Measurements from ENCODE around the gene PRR7.

GRCh38 chr5:177487144-177487543, 40.5 kb downstream of the PRR7 start:
- no peak for TF ChIP-seq CTCF (IDR thresholded peaks at IDR 0.05; ENCODE audit: poor library complexity, severe bottlenecking)
- TF ChIP-seq, protein P1, sequence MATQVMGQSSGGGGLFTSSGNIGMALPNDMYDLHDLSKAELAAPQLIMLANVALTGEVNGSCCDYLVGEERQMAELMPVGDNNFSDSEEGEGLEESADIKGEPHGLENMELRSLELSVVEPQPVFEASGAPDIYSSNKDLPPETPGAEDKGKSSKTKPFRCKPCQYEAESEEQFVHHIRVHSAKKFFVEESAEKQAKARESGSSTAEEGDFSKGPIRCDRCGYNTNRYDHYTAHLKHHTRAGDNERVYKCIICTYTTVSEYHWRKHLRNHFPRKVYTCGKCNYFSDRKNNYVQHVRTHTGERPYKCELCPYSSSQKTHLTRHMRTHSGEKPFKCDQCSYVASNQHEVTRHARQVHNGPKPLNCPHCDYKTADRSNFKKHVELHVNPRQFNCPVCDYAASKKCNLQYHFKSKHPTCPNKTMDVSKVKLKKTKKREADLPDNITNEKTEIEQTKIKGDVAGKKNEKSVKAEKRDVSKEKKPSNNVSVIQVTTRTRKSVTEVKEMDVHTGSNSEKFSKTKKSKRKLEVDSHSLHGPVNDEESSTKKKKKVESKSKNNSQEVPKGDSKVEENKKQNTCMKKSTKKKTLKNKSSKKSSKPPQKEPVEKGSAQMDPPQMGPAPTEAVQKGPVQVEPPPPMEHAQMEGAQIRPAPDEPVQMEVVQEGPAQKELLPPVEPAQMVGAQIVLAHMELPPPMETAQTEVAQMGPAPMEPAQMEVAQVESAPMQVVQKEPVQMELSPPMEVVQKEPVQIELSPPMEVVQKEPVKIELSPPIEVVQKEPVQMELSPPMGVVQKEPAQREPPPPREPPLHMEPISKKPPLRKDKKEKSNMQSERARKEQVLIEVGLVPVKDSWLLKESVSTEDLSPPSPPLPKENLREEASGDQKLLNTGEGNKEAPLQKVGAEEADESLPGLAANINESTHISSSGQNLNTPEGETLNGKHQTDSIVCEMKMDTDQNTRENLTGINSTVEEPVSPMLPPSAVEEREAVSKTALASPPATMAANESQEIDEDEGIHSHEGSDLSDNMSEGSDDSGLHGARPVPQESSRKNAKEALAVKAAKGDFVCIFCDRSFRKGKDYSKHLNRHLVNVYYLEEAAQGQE (IDR thresholded peaks at IDR 0.05; ENCODE audit: borderline replicate concordance), result no peak
- no peak for TF ChIP-seq POLR2AphosphoS5 (IDR thresholded peaks at IDR 0.05)
- no peak for TF ChIP-seq EZH2 (IDR thresholded peaks at IDR 0.05; ENCODE audit: borderline replicate concordance, insufficient read depth, low read length, poor library complexity, severe bottlenecking)
- TF ChIP-seq EP300 (conservative IDR thresholded peaks at IDR 0.05; ENCODE audit: poor library complexity, severe bottlenecking), result no peak
- no peak for TF ChIP-seq SMC3 (conservative IDR thresholded peaks at IDR 0.05; ENCODE audit: poor library complexity)
- TF ChIP-seq TAF1 (IDR thresholded peaks at IDR 0.05; ENCODE audit: low read depth), result no peak
- no peak for TF ChIP-seq MXI1 (conservative IDR thresholded peaks at IDR 0.05; ENCODE audit: poor library complexity, severe bottlenecking)
